RWPE2 (cell line): Measurements from ENCODE around the gene ARHGAP30.
"Not testable (repeated sequence)": the region's sequence is repeated elsewhere in the genome, so short reads cannot be mapped to it uniquely, and the experiment has no call there.

Experiments used
- ATAC-seq: fragments of 200-7000 bp; cut with Tn5 transposase; 3 replicates; pipeline ENCODE4 v1.9.1; 2021; ENCODE audit warnings: low read depth
- DNase-seq: peaks from one replicate; pipeline ENCODE4 v3.0.0-alpha.2; 2020; ENCODE audit warnings: low spot score
- H3K27ac ChIP-seq: fragments of 450-650 bp; 2 replicates; pipeline ENCODE4 v1.5.1; 2017; ENCODE audit warnings: mild to moderate bottlenecking; ENCODE audit not compliant: poor library complexity, severe bottlenecking
- H3K27me3 ChIP-seq: fragments of 250-450 bp; sonication (Bioruptor Pico); 2 replicates; pipeline ENCODE4 v1.5.1; 2021; ENCODE audit warnings: mild to moderate bottlenecking, moderate library complexity; ENCODE audit not compliant: insufficient read depth, poor library complexity, severe bottlenecking
- H3K36me3 ChIP-seq: fragments of 250-450 bp; sonication (Bioruptor Pico); 2 replicates; pipeline ENCODE4 v1.5.1; 2020; ENCODE audit warnings: low read depth, mild to moderate bottlenecking, moderate library complexity
- H3K4me1 ChIP-seq: fragments of 250-450 bp; sonication (Bioruptor Pico); 2 replicates; pipeline ENCODE4 v1.5.1; 2021; ENCODE audit warnings: mild to moderate bottlenecking, moderate library complexity; ENCODE audit not compliant: insufficient read depth, poor library complexity, severe bottlenecking
- H3K4me3 ChIP-seq: fragments of 250-450 bp; sonication (Bioruptor Pico); 2 replicates; pipeline ENCODE4 v1.5.1; 2021; ENCODE audit warnings: mild to moderate bottlenecking, moderate library complexity; ENCODE audit not compliant: severe bottlenecking
- H3K9me3 ChIP-seq: fragments of 250-450 bp; sonication (Bioruptor Pico); 2 replicates; pipeline ENCODE4 v1.5.1; 2021; ENCODE audit warnings: mild to moderate bottlenecking, moderate library complexity; ENCODE audit not compliant: severe bottlenecking
- CTCF ChIP-seq: fragments of 450-650 bp; IDR thresholded peaks from one replicate; pipeline ENCODE4 v1.5.1; 2017; ENCODE audit warnings: mild to moderate bottlenecking, moderate library complexity; ENCODE audit not compliant: poor library complexity, severe bottlenecking

ARHGAP30 gene

GRCh38 chr1:161069731-161070270, at the start of gene ARHGAP30:
ARHGAP30 (minus strand) TSS chr1:161069891; CDS start chr1:161069624, 267 bp downstream.
- no peaks in the 10 kb centered on the region for H3K36me3 ChIP-seq
- ATAC-seq (no peak), DNase-seq (no peak)
- no peak within 1 kb of the TSS for H3K4me3 ChIP-seq
- peak within 1 kb of the TSS; percentile 20 for H3K27ac ChIP-seq
- no peaks in the 10 kb centered on the region for H3K27me3 ChIP-seq
- no peak for TF ChIP-seq CTCF
- no peaks in the 10 kb centered on the region for H3K9me3 ChIP-seq
- H3K4me1 ChIP-seq, result peaks cover 12% of the 10 kb centered on the region

GRCh38 chr1:161117759-161118581, 48.3 kb upstream of the ARHGAP30 start, which contains the start of the genes NIT1 and PFDN2:
NIT1 (plus strand) TSS chr1:161118105; CDS start chr1:161118177, 72 bp downstream.
PFDN2 (minus strand) TSS chr1:161118037; CDS start chr1:161118026, 11 bp downstream.
- Histone ChIP-seq H3K9me3 (no peaks in the 10 kb centered on the region), H3K36me3 (peaks cover 69% of the 10 kb centered on the region), H3K27me3 (no peaks in the 10 kb centered on the region), H3K4me3 (peak within 1 kb of the TSS; percentile 80), H3K4me1 (peaks cover 26% of the 10 kb centered on the region), H3K27ac (peak within 1 kb of the TSS; percentile 75)
- TF ChIP-seq CTCF, result no peak
- ATAC-seq, result peak; percentile 65
- DNase-seq, result peak; percentile 79

- not testable (repeated sequence) for DNase-seq, H3K27me3 ChIP-seq, H3K9me3 ChIP-seq, H3K4me3 ChIP-seq, ATAC-seq
- H3K4me1 ChIP-seq, result peaks cover 26% of the 10 kb centered on the region
- peak overlapping the region; percentile 75 for H3K27ac ChIP-seq
- H3K36me3 ChIP-seq, result peaks cover 60% of the 10 kb centered on the region
These were observed 46.3 kb upstream of the ARHGAP30 start for GRCh38 chr1:161115961-161116360.

- no peak for TF ChIP-seq CTCF
- peak overlapping the region; percentile 75 for H3K27ac ChIP-seq
- no peaks in the 10 kb centered on the region for H3K9me3 ChIP-seq
- H3K4me3 ChIP-seq, result no peak overlapping the region
- peak; percentile 87 for DNase-seq
- H3K27me3 ChIP-seq, result no peaks in the 10 kb centered on the region
- peaks cover 26% of the 10 kb centered on the region for H3K4me1 ChIP-seq
- peaks cover 56% of the 10 kb centered on the region for H3K36me3 ChIP-seq
- peak; percentile 78 for ATAC-seq
These were observed 45.5 kb upstream of the ARHGAP30 start for GRCh38 chr1:161115132-161115711.

GRCh38 chr1:161114556-161114955, 44.9 kb upstream of the ARHGAP30 start:
- Histone ChIP-seq H3K36me3 (peaks cover 56% of the 10 kb centered on the region), H3K4me1 (peaks cover 26% of the 10 kb centered on the region), H3K27me3 (no peaks in the 10 kb centered on the region), H3K4me3 (no peak overlapping the region), H3K27ac (peak overlapping the region; percentile 75), H3K9me3 (no peaks in the 10 kb centered on the region)
- no peak for TF ChIP-seq CTCF
- ATAC-seq (no peak), DNase-seq (no peak)
